ENCODE data around the gene SCART1. TPM values are rescaled to one million over a fixed set of nuclear protein-coding genes. Genes with fewer than 3 reads are reported as not detected.

Gene SCART1
- total and polyA plus RNA-seq, 2 of the 4 experiments (the other 2 are of a cell fraction): 0.54 to 2.1 TPM

- CTCF ChIA-PET: no interaction called here
- no peak overlapping the region for H2AK5ac ChIP-seq (ENCODE audit: low read depth, low read length)
- no CpG with 5 or more reads among the region's 12 CpGs for WGBS, 2 experiments (ENCODE audit: extremely low coverage in 2 of 2, insufficient read length in 1 of 2)
These were observed 10.9 kb downstream of the SCART1 start for GRCh38 chr10:133464582-133465031.

More at GRCh38 chr10:133464582-133465031, 10.9 kb downstream of the SCART1 start:
- Histone ChIP-seq H3K4me1 (ENCODE audit: control insufficient read depth, insufficient read depth, low read length) (no peaks in the 10 kb centered on the region), H4K8ac (ENCODE audit: low read depth in 2 of 2, low read length in 2 of 2) (no peak overlapping the region), H2BK5ac (ENCODE audit: low read depth, low read length, poor library complexity, severe bottlenecking) (no peak overlapping the region), H3K27ac (ENCODE audit: insufficient read depth, low read length) (no peak overlapping the region), H3K4ac (ENCODE audit: low read depth, low read length) (no peak overlapping the region), H3K9me1 (ENCODE audit: insufficient read depth, low read length) (no peaks in the 10 kb centered on the region), H3K4me2 (ENCODE audit: low read depth, low read length) (no peak overlapping the region), H3K36me3 (ENCODE audit: control insufficient read depth, insufficient read depth, low read length) (no peaks in the 10 kb centered on the region), H3K27me3 (ENCODE audit: control insufficient read depth, insufficient read depth, low read length) (no peaks in the 10 kb centered on the region), H3K9me3 (ENCODE audit: control insufficient read depth, insufficient read depth, low read length) (no peaks in the 10 kb centered on the region), H4K91ac (ENCODE audit: insufficient read depth, low read depth, low read length) (no peak overlapping the region), H3K79me1 (ENCODE audit: low read depth in 1 of 2, low read length in 2 of 2) (no peaks in the 10 kb centered on the region), H4K20me1 (ENCODE audit: insufficient read depth, low read length) (no peaks in the 10 kb centered on the region), H3K18ac (ENCODE audit: low read depth, low read length) (no peak overlapping the region), H2AK9ac (replicated peaks; ENCODE audit: low read depth, low read length, poor library complexity) (no peak overlapping the region), H3K9ac (ENCODE audit: low read depth, low read length) (no peak overlapping the region), H3K56ac (ENCODE audit: extremely low read depth, insufficient read depth, low read length) (no peak overlapping the region), H2BK20ac (ENCODE audit: low read depth, low read length) (no peak overlapping the region), H3K14ac (replicated peaks; ENCODE audit: low read depth, low read length) (no peak overlapping the region), H2AFZ (replicated peaks; ENCODE audit: low read length, poor library complexity) (no peak overlapping the region), H4K5ac (ENCODE audit: low read depth, low read length) (no peak overlapping the region), H3K23ac (ENCODE audit: low read depth, low read length) (no peak overlapping the region), H2BK120ac (ENCODE audit: low read depth, low read length) (no peak overlapping the region), H2BK15ac (ENCODE audit: low read depth, low read length) (no peak overlapping the region), H3K4me3 (ENCODE audit: insufficient read depth, low read depth, low read length) (no peak overlapping the region)
- intact Hi-C loops (cut with micrococcal nuclease) (no loop called here), in situ Hi-C loops (cut with MboI; ENCODE audit: low sequenced_read_pairs) (no loop called here), dilution Hi-C loops (cut with HindIII; ENCODE audit: low sequenced_read_pairs, unreplicated experiment) (no loop called here)
- ATAC-seq (ENCODE audit: low read depth) (no peak), DNase-seq (no peak)
- TF ChIP-seq NFE2L2 (IDR thresholded peaks at IDR 0.05; ENCODE audit: low read depth, low read length) (no peak), MAFK (IDR thresholded peaks at IDR 0.05; ENCODE audit: low read depth, low read length) (no peak), POLR2A (IDR thresholded peaks at IDR 0.05; ENCODE audit: low read depth, low read length) (no peak), BHLHE40 (IDR thresholded peaks at IDR 0.05; ENCODE audit: low read depth, low read length) (no peak)
- no TSS peak for BruUV-seq (replicated peaks)
- POLR2A ChIA-PET (ENCODE audit: unreplicated experiment): no interaction called here
